HepG2 (cell line): ENCODE results near the gene SORD. TPM values are rescaled to one million over a fixed set of nuclear protein-coding genes. Genes with fewer than 3 reads are reported as not detected.

Experiments
- ATAC-seq: fragments of 200-7000 bp; cut with Tn5 transposase; 3 replicates; pipeline ENCODE4 v1.9.1; 2020; ENCODE audit warnings: mild to moderate bottlenecking, moderate library complexity
- BruUV-seq: library from RNA; stranded (reverse); fragments of 400-500 nt; replicated peaks from 2 replicates; lab custom pipeline; 2021; lab: Mats Ljungman, UMichigan
- CTCF ChIA-PET: fragments of 300-600 bp; formaldehyde crosslinking; extraction: SDS; loops from one replicate; lab custom pipeline; 2021; ENCODE audit warnings: low total read pairs, inconsistent platforms, low intra/inter-chr PET ratio; lab: Yijun Ruan, JAX
- POLR2A ChIA-PET: fragments of 350-600 bp; sonication (Branson Sonifier 250); formaldehyde crosslinking; loops from one replicate; lab custom pipeline; 2020; ENCODE audit warnings: antibody characterized with exemption, inconsistent platforms; lab: Yijun Ruan, JAX
- DNase-seq: peaks from one replicate; pipeline ENCODE4 v3.0.0-alpha.2; 2015; ENCODE audit warnings: low spot score
- FAIRE-seq: peaks from 3 replicates; lab custom pipeline; 2011; peaks lifted over from hg19 to GRCh38; lab: Jason Lieb, UNC
- H2AFZ ChIP-seq: one replicate; pipeline ENCODE4 v1.6.1; 2011; ENCODE audit warnings: low read length, inconsistent platforms
- H3K27ac ChIP-seq: fragments of 300-600 bp; 3 replicates; pipeline ENCODE4 v1.8.0; 2011; ENCODE audit warnings: mixed run types, mild to moderate bottlenecking, mixed read lengths, low read length, inconsistent platforms; ENCODE audit not compliant: insufficient read depth; ENCODE audit errors: extremely low read length
- H3K27me3 ChIP-seq, 2 experiments: fragments of 200-600 bp in 1 of 2; 2 replicates in 1 of 2; 3 replicates in 1 of 2; pipeline versions ENCODE4 v1.6.0 to v1.8.0; 2011; ENCODE audit warnings: low read length in 2 of 2, mild to moderate bottlenecking in 2 of 2, moderate library complexity in 2 of 2, inconsistent platforms in 1 of 2; ENCODE audit not compliant: insufficient read depth in 2 of 2, control insufficient read depth in 1 of 2
- H3K36me3 ChIP-seq, 2 experiments: fragments of 200-600 bp in 1 of 2; replicated peaks in 1 of 2; 2 replicates in 1 of 2; 3 replicates in 1 of 2; pipeline versions ENCODE4 v1.5.1 to v1.8.0; 2011; ENCODE audit warnings: low read length in 2 of 2, inconsistent platforms in 1 of 2; ENCODE audit not compliant: insufficient read depth in 2 of 2, control insufficient read depth in 1 of 2
- H3K4me1 ChIP-seq: 2 replicates; pipeline ENCODE4 v1.5.1; 2012; ENCODE audit warnings: low read length, inconsistent platforms; ENCODE audit not compliant: insufficient read depth
- H3K4me2 ChIP-seq: 2 replicates; pipeline ENCODE4 v1.6.0; 2011; ENCODE audit warnings: low read depth, low read length, inconsistent platforms
- H3K4me3 ChIP-seq, 3 experiments: fragments of 200-600 bp in 1 of 3; sonication (generic), shearing (Covaris generic) in 1 of 3; replicated peaks in 1 of 3; 2 replicates each; pipeline ENCODE4 v1.5.1; 2011 to 2016; ENCODE audit warnings: low read length in 3 of 3, inconsistent platforms in 2 of 3, low read depth in 2 of 3, mild to moderate bottlenecking in 2 of 3, control low read depth in 1 of 3, mixed read lengths in 1 of 3; ENCODE audit not compliant: insufficient read depth in 1 of 3
- H3K79me2 ChIP-seq: one replicate; pipeline ENCODE4 v1.6.1; 2011; ENCODE audit warnings: low read length, inconsistent platforms; ENCODE audit not compliant: insufficient read depth
- H3K9ac ChIP-seq: 2 replicates; pipeline ENCODE4 v1.6.0; 2011; ENCODE audit warnings: mild to moderate bottlenecking, low read depth, low read length, inconsistent platforms; ENCODE audit not compliant: insufficient read depth
- H3K9me3 ChIP-seq: 2 replicates; pipeline ENCODE4 v1.5.1; 2012; ENCODE audit warnings: mild to moderate bottlenecking, low read length
- H4K20me1 ChIP-seq: 2 replicates; pipeline ENCODE4 v1.6.0; 2011; ENCODE audit warnings: inconsistent platforms, mild to moderate bottlenecking, low read length, moderate library complexity; ENCODE audit not compliant: insufficient read depth
- EZH2 ChIP-seq: conservative IDR thresholded peaks from 2 replicates; pipeline ENCODE4 v1.6.1; 2012; ENCODE audit warnings: mild to moderate bottlenecking, low read depth, low read length, moderate library complexity
- HNRNPUL1 ChIP-seq: fragments of 200-400 bp; formaldehyde crosslinking; IDR thresholded peaks from 2 replicates; pipeline ENCODE4 v1.6.1; 2017; ENCODE audit warnings: low read depth, mild to moderate bottlenecking, low read length, moderate library complexity
- MTF2 ChIP-seq: sonication (generic); formaldehyde crosslinking; IDR thresholded peaks from 2 replicates; pipeline ENCODE4 v1.5.0; 2020; ENCODE audit warnings: missing genetic modification reagents, borderline replicate concordance
- MZF1 ChIP-seq: sonication (generic); formaldehyde crosslinking; IDR thresholded peaks from 2 replicates; pipeline ENCODE4 v1.8.1; 2023; ENCODE audit warnings: mild to moderate bottlenecking, missing genetic modification reagents, borderline replicate concordance
- NFKB2 ChIP-seq: sonication (generic); formaldehyde crosslinking; IDR thresholded peaks from 2 replicates; pipeline ENCODE4 v1.4.0; 2020; ENCODE audit warnings: missing genetic modification reagents, borderline replicate concordance
- SPEN ChIP-seq: sonication (generic); formaldehyde crosslinking; IDR thresholded peaks from 2 replicates; pipeline ENCODE4 v1.5.1; 2020; ENCODE audit warnings: low read depth, mild to moderate bottlenecking, missing genetic modification reagents
- ZNF235 ChIP-seq: sonication (generic); formaldehyde crosslinking; IDR thresholded peaks from 2 replicates; pipeline ENCODE4 v1.8.1; 2023; ENCODE audit warnings: mild to moderate bottlenecking, missing genetic modification reagents, borderline replicate concordance
- ZNF468 ChIP-seq: sonication (generic); formaldehyde crosslinking; IDR thresholded peaks from 2 replicates; pipeline ENCODE4 v1.8.0; 2022; ENCODE audit warnings: mild to moderate bottlenecking, moderate library complexity, missing genetic modification reagents
- ZNF552 ChIP-seq: sonication (generic); formaldehyde crosslinking; IDR thresholded peaks from 2 replicates; pipeline ENCODE4 v1.9.0; 2022; ENCODE audit warnings: missing genetic modification reagents, mild to moderate bottlenecking, borderline replicate concordance
- ZNF570 ChIP-seq: sonication (generic); formaldehyde crosslinking; IDR thresholded peaks from 2 replicates; pipeline ENCODE4 v1.4.0; 2020; ENCODE audit warnings: mild to moderate bottlenecking, missing genetic modification reagents, borderline replicate concordance
- ZNF841 ChIP-seq: sonication (generic); formaldehyde crosslinking; IDR thresholded peaks from 2 replicates; pipeline ENCODE4 v1.8.1; 2023; ENCODE audit warnings: missing genetic modification reagents, borderline replicate concordance
- WGBS: methylation state at CpG from one replicate; pipeline ENCODE4 v1.1.6; 2017; ENCODE audit warnings: low lambda C conversion rate; 5-methylcytosine and 5-hydroxymethylcytosine counted together
- in situ Hi-C: cut with HindIII; loops from 2 replicates; pipeline ENCODE4 v1.10.0; 2017; ENCODE audit warnings: low pct_unique_long_range_greater_than_20kb; ENCODE audit not compliant: extremely low pct_ligation_motif_present
- intact Hi-C: fragments of 100-400 bp; cut with micrococcal nuclease; formaldehyde crosslinking; loops from one replicate; pipeline ENCODE4 v1.10.0; 2022; ENCODE audit not compliant: unreplicated experiment
- polyA plus RNA-seq, 8 experiments: library from polyadenylated mRNA; depleted of rRNA in 3 of 8; stranded (reverse) in 7 of 8; unstranded in 1 of 8; fragments of >200 nt; fragmentation: Illumina TruSeq in 4 of 8; extraction: Trizol in 4 of 8; gene quantifications; 2 replicates each; pipeline versions ENCODE4 v1.2.1 to v1.2.3, GENCODE V29; 2011 to 2016; ENCODE audit warnings: low read depth in 4 of 8, missing spikeins in 1 of 8, mixed read lengths in 1 of 8; ENCODE audit not compliant: insufficient read depth in 1 of 8
- total RNA-seq, 5 experiments: library from RNA; depleted of rRNA; stranded (reverse); fragments of >200 nt; fragmentation: Illumina TruSeq; extraction: Trizol; gene quantifications; 2 replicates each; pipeline ENCODE4 v1.2.3, GENCODE V29; 2016; ENCODE audit warnings: low read depth in 1 of 5
- TF ChIP-seq, protein P1 (sequence below): sonication (generic); formaldehyde crosslinking; IDR thresholded peaks from 2 replicates; pipeline ENCODE4 v1.4.0; 2020; ENCODE audit warnings: missing genetic modification reagents

Gene SORD
- total and polyA plus RNA-seq, 2 of the 13 experiments (the other 11 are each of a cell fraction or from before 2014, with no cell fraction given) = 59.1 to 95.3 TPM

- no peak for TF ChIP-seq NFKB2 (CRISPR knock-in tag)
- no peak for TF ChIP-seq ZNF235 (CRISPR knock-in tag)
- no peak for TF ChIP-seq ZNF841 (CRISPR knock-in tag)
- TF ChIP-seq ZNF468 = no peak
- TF ChIP-seq MTF2 (CRISPR knock-in tag) = 0 out of 2 replicates have a peak, but pooled peaks have one; percentile 50
- TF ChIP-seq ZNF570 (CRISPR knock-in tag) = no peak
- no peak for TF ChIP-seq MZF1
- TF ChIP-seq, protein P1, sequence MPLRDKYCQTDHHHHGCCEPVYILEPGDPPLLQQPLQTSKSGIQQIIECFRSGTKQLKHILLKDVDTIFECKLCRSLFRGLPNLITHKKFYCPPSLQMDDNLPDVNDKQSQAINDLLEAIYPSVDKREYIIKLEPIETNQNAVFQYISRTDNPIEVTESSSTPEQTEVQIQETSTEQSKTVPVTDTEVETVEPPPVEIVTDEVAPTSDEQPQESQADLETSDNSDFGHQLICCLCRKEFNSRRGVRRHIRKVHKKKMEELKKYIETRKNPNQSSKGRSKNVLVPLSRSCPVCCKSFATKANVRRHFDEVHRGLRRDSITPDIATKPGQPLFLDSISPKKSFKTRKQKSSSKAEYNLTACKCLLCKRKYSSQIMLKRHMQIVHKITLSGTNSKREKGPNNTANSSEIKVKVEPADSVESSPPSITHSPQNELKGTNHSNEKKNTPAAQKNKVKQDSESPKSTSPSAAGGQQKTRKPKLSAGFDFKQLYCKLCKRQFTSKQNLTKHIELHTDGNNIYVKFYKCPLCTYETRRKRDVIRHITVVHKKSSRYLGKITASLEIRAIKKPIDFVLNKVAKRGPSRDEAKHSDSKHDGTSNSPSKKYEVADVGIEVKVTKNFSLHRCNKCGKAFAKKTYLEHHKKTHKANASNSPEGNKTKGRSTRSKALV (CRISPR knock-in tag) = peak; percentile 45; the same call in 1 of the 2 replicates
- no peak for TF ChIP-seq SPEN (CRISPR knock-in tag)
Measured at GRCh38 chr15:45112591-45113379, 89.8 kb downstream of the SORD start (continued).

DNA sequence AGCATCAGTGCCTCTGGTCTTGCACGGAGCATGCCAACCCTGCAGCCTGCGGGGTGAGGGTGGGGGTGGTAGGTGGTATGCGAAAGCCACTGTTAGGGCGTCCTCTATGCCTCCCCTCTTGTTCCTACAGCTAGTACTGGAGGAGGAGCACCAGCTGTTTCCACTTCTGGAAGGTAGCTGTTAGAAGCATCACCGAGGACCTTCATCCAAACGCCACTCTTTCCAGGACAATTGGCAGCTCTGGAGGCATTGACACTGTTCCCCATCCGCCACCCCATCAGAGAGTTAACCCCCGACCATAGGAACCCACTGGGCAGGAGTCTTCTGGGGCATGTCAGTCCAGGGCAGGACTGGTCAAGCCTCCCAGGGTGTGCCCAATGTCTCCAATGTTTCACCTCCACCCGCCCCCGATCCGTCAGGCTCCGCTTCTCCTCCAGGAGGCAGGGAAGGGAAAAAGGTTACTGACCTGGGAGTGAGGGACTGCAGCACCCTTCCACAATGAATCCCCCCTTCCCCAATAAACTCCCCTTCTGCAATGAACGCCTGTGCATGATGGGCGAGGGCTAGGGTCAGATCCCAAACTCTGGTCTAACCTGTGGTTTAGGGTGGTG lies 90.5 kb downstream of the SORD start:
- Histone ChIP-seq H3K4me3 (no peak overlapping the region), H3K4me2 (peak overlapping the region; percentile 78; the same call in 1 of the 2 replicates), H3K27me3 (peaks cover 15 to 62% of the 10 kb centered on the region in 2 experiments), H3K27ac (no peak overlapping the region), H3K9me3 (no peaks in the 10 kb centered on the region), H3K79me2 (no peaks in the 10 kb centered on the region), H4K20me1 (no peaks in the 10 kb centered on the region), H3K4me1 (peaks cover 25% of the 10 kb centered on the region), H2AFZ (no peak overlapping the region), H3K9ac (no peak overlapping the region), H3K36me3 (no peaks in the 10 kb centered on the region)
- no peak for DNase-seq
- 44% methylated on average over 9 of the region's 14 CpGs for WGBS
- in situ Hi-C loops = no loop called here
- ChIA-PET CTCF (no interaction called here), POLR2A (no interaction called here)
- FAIRE-seq = no peak
- BruUV-seq = no TSS peak
- intact Hi-C loops = no loop called here
- no peak for ATAC-seq
- TF ChIP-seq ZNF552 = no peak
- TF ChIP-seq HNRNPUL1 = no peak
- TF ChIP-seq EZH2 = peak; percentile 9; the same call in 1 of the 2 replicates
